Sigmoid colon (tissue), 7 donors: ENCODE measurements around the gene SYNGR4. TPM values are rescaled to one million over a fixed set of nuclear protein-coding genes. Genes with fewer than 3 reads are reported as not detected.

Experiments
- DNase-seq: peaks from one replicate; pipeline ENCODE4 v3.0.0-alpha.2; 2019
- H3K27ac ChIP-seq, 4 donors: fragments of 200-600 bp; sonication (generic); one replicate each; pipeline ENCODE4 v1.5.1; 2016 to 2019; ENCODE audit warnings: mild to moderate bottlenecking in 1 of 4
- H3K27me3 ChIP-seq, 3 donors: fragments of 200-600 bp; sonication (generic); one replicate each; pipeline ENCODE4 v1.5.1; 2019; ENCODE audit warnings: mild to moderate bottlenecking in 1 of 3
- H3K36me3 ChIP-seq, 4 donors: fragments of 200-600 bp; sonication (generic); one replicate each; pipeline ENCODE4 v1.5.1; 2016 to 2019
- H3K4me1 ChIP-seq, 4 donors: fragments of 200-600 bp; sonication (generic); one replicate each; pipeline ENCODE4 v1.5.1; 2017 to 2019
- H3K4me3 ChIP-seq, 4 donors: fragments of 200-600 bp; sonication (generic); one replicate each; pipeline ENCODE4 v1.5.1; 2017 to 2019; ENCODE audit warnings: mild to moderate bottlenecking in 2 of 4, moderate library complexity in 1 of 4
- H3K9me3 ChIP-seq, 4 donors: fragments of 200-600 bp in 3 of 4; sonication (generic) in 3 of 4; one replicate each; pipeline versions ENCODE4 v1.5.1 to v1.6.1; 2013 to 2019
- CTCF ChIP-seq, 4 experiments: fragments of 450-650 bp in 3 of 4; fragments of 200-600 bp in 1 of 4; IDR thresholded peaks; one replicate each; pipeline ENCODE4 v1.5.1; 2016 to 2019; ENCODE audit warnings: antibody characterized with exemption in 4 of 4, mild to moderate bottlenecking in 3 of 4, moderate library complexity in 2 of 4
- EP300 ChIP-seq, 4 donors: sonication (generic); formaldehyde crosslinking; IDR thresholded peaks; one replicate each; pipeline ENCODE4 v1.6.1; 2017; ENCODE audit warnings: antibody characterized with exemption in 4 of 4
- POLR2A ChIP-seq, 2 donors: fragments of 450-650 bp; IDR thresholded peaks; one replicate each; pipeline ENCODE4 v1.6.1; 2016; ENCODE audit warnings: antibody characterized with exemption in 2 of 2, mild to moderate bottlenecking in 2 of 2, moderate library complexity in 2 of 2
- POLR2AphosphoS5 ChIP-seq, 4 donors: sonication (generic); formaldehyde crosslinking; IDR thresholded peaks; one replicate each; pipeline ENCODE4 v1.6.1; 2017; ENCODE audit warnings: antibody characterized with exemption in 4 of 4
- WGBS, 2 donors: extraction: QIAGEN DNeasy Blood & Tissue Kit; methylation state at CpG; one replicate each; pipeline ENCODE4 v1.1.7; 2013; 5-methylcytosine and 5-hydroxymethylcytosine counted together
- intact Hi-C: fragments of 100-400 bp; cut with DNase I; formaldehyde crosslinking; loops from one replicate; pipeline ENCODE4 v1.15.1; 2023
- polyA plus RNA-seq, 3 donors: library from polyadenylated mRNA; stranded (reverse); fragments of 200-250 nt; gene quantifications; one replicate each; pipeline ENCODE4 v1.2.3, GENCODE V29; 2013
- total RNA-seq, 4 donors: library from RNA; depleted of rRNA; stranded (reverse); fragments of >200 nt; gene quantifications; one replicate each; pipeline ENCODE4 v1.1.0, GENCODE V29; 2016
- donor health status: healthy with polysubstance abuse.
- donor health status: Bipolar disorder and iron deficiency.
- donor health status: healthy.

The SYNGR4 gene
- total and polyA plus RNA-seq, 7 donors = 0.25 TPM; not detected in 6

GRCh38 chr19:48403606-48404005, 39.4 kb downstream of the SYNGR4 start:
- Histone ChIP-seq H3K4me1 (peaks cover 0 to 2% (median 2%) of the 10 kb centered on the region in 4 donors), H3K27ac (no peak overlapping the region), H3K9me3 (no peaks in the 10 kb centered on the region), H3K4me3 (no peak overlapping the region), H3K36me3 (no peaks in the 10 kb centered on the region), H3K27me3 (peaks cover 0 to 25% (median 15%) of the 10 kb centered on the region in 3 donors)
- WGBS, 2 donors = 39 to 43% methylated on average over 3 of the region's 3 CpGs
- intact Hi-C loops = loop anchor here (5.0 kb wide), 1 partner anchor 39 kb away; no protein-coding TSS in a partner anchor
- no peak for DNase-seq
- no peak for TF ChIP-seq POLR2A (IDR thresholded peaks at IDR 0.05)
- no peak for TF ChIP-seq POLR2AphosphoS5 (IDR thresholded peaks at IDR 0.05)
- TF ChIP-seq CTCF (IDR thresholded peaks at IDR 0.05) = no peak
- no peak for TF ChIP-seq EP300 (IDR thresholded peaks at IDR 0.05)

- Histone ChIP-seq H3K36me3 (no peaks in the 10 kb centered on the region), H3K27me3 (peaks cover 0 to 18% (median 11%) of the 10 kb centered on the region in 3 donors), H3K4me3 (no peak overlapping the region), H3K4me1 (no peaks in the 10 kb centered on the region), H3K9me3 (no peaks in the 10 kb centered on the region), H3K27ac (no peak overlapping the region)
- WGBS, 2 donors = 88 to 89% methylated on average over 27 of the region's 27 CpGs
- no peak for DNase-seq
- no peak for TF ChIP-seq POLR2AphosphoS5 (IDR thresholded peaks at IDR 0.05)
- TF ChIP-seq CTCF (IDR thresholded peaks at IDR 0.05) = no peak
- TF ChIP-seq EP300 (IDR thresholded peaks at IDR 0.05) = no peak
- TF ChIP-seq POLR2A (IDR thresholded peaks at IDR 0.05) = no peak
- intact Hi-C loops = no loop called here
Measured at GRCh38 chr19:48405010-48405659, 41.0 kb downstream of the SYNGR4 start.

GRCh38 chr19:48405850-48406249, 41.7 kb downstream of the SYNGR4 start:
- TF ChIP-seq CTCF (IDR thresholded peaks at IDR 0.05) (no peak), POLR2A (IDR thresholded peaks at IDR 0.05) (no peak), EP300 (IDR thresholded peaks at IDR 0.05) (no peak), POLR2AphosphoS5 (IDR thresholded peaks at IDR 0.05) (no peak)
- no peak for DNase-seq
- H3K9me3 ChIP-seq = no peaks in the 10 kb centered on the region
- H3K4me3 ChIP-seq = no peak overlapping the region
- intact Hi-C loops = no loop called here
- WGBS, 2 donors = 76 to 78% methylated on average over 13 of the region's 13 CpGs
- H3K4me1 ChIP-seq = no peaks in the 10 kb centered on the region
- no peak overlapping the region for H3K27ac ChIP-seq
- no peaks in the 10 kb centered on the region for H3K36me3 ChIP-seq
- H3K27me3 ChIP-seq = peaks cover 0 to 18% (median 11%) of the 10 kb centered on the region in 3 donors

GRCh38 chr19:48413879-48414587, 49.9 kb downstream of the SYNGR4 start:
- no peak for DNase-seq
- WGBS, 2 donors = 40 to 49% methylated on average over 24 of the region's 24 CpGs
- Histone ChIP-seq H3K27me3 (peaks cover 20 to 41% (median 40%) of the 10 kb centered on the region in 3 donors), H3K9me3 (no peaks in the 10 kb centered on the region), H3K4me3 (no peak overlapping the region), H3K27ac (no peak overlapping the region), H3K4me1 (peaks cover 0 to 13% (median 8%) of the 10 kb centered on the region in 4 donors), H3K36me3 (no peaks in the 10 kb centered on the region)
- TF ChIP-seq EP300 (IDR thresholded peaks at IDR 0.05) = no peak
- TF ChIP-seq POLR2A (IDR thresholded peaks at IDR 0.05) = no peak
- TF ChIP-seq POLR2AphosphoS5 (IDR thresholded peaks at IDR 0.05) = no peak
- no peak for TF ChIP-seq CTCF (IDR thresholded peaks at IDR 0.05)
- intact Hi-C loops = no loop called here
